Keratinocyte (primary cell): ENCODE measurements around the gene HSD17B2. TPM values are rescaled to one million over a fixed set of nuclear protein-coding genes. Genes with fewer than 3 reads are reported as not detected.

ENCODE experiments used
- DNase-seq: peaks from one replicate; pipeline ENCODE4 v3.0.0-alpha.2; 2011; ENCODE audit warnings: low read depth, missing footprints, low spot score
- FAIRE-seq: peaks from 2 replicates; lab custom pipeline; 2011; peaks lifted over from hg19 to GRCh38; lab: Jason Lieb, UNC
- H2AFZ ChIP-seq: 2 replicates; pipeline ENCODE4 v1.6.0; 2012; ENCODE audit warnings: low read length, control low read depth, inconsistent platforms; ENCODE audit not compliant: control insufficient read depth
- H3K27ac ChIP-seq: 2 replicates; pipeline ENCODE4 v1.5.1; 2011; ENCODE audit warnings: low read length; ENCODE audit not compliant: control insufficient read depth, insufficient read depth
- H3K27me3 ChIP-seq: 3 replicates; pipeline ENCODE4 v1.6.0; 2011; ENCODE audit warnings: low read length; ENCODE audit not compliant: control insufficient read depth, insufficient read depth; ENCODE audit errors: extremely low read depth
- H3K36me3 ChIP-seq, 2 experiments: 2 replicates in 1 of 2; 3 replicates in 1 of 2; pipeline ENCODE4 v1.5.1; 2011; ENCODE audit warnings: low read length in 2 of 2, mild to moderate bottlenecking in 1 of 2; ENCODE audit not compliant: control insufficient read depth in 2 of 2, insufficient read depth in 2 of 2; ENCODE audit errors: extremely low read depth in 1 of 2
- H3K4me1 ChIP-seq: 3 replicates; pipeline ENCODE4 v1.5.1; 2011; ENCODE audit warnings: low read length; ENCODE audit not compliant: control insufficient read depth, insufficient read depth; ENCODE audit errors: extremely low read depth
- H3K4me2 ChIP-seq: 3 replicates; pipeline ENCODE4 v1.6.0; 2011; ENCODE audit warnings: low read depth, low read length; ENCODE audit not compliant: control insufficient read depth, insufficient read depth; ENCODE audit errors: extremely low read depth
- H3K4me3 ChIP-seq, 3 experiments: fragments of 200-600 bp in 1 of 3; sonication (generic) in 1 of 3; 2 replicates in 2 of 3; 3 replicates in 1 of 3; pipeline ENCODE4 v1.5.1; 2011 to 2016; ENCODE audit warnings: low read length in 3 of 3, mild to moderate bottlenecking in 3 of 3, control low read depth in 2 of 3, inconsistent platforms in 1 of 3, low read depth in 1 of 3, mixed read lengths in 1 of 3, mixed run types in 1 of 3, moderate library complexity in 1 of 3; ENCODE audit not compliant: control insufficient read depth in 2 of 3, insufficient read depth in 2 of 3; ENCODE audit errors: extremely low read depth in 1 of 3
- H3K79me2 ChIP-seq: 2 replicates; pipeline ENCODE4 v1.6.0; 2012; ENCODE audit warnings: low read length; ENCODE audit not compliant: control insufficient read depth, insufficient read depth
- H3K9ac ChIP-seq: 3 replicates; pipeline ENCODE4 v1.6.0; 2011; ENCODE audit warnings: low read length; ENCODE audit not compliant: control insufficient read depth, insufficient read depth; ENCODE audit errors: extremely low read depth
- H3K9me1 ChIP-seq: 3 replicates; pipeline ENCODE4 v1.6.0; 2011; ENCODE audit warnings: low read length; ENCODE audit not compliant: control insufficient read depth, insufficient read depth; ENCODE audit errors: extremely low read depth
- H3K9me3 ChIP-seq: 2 replicates; pipeline ENCODE4 v1.5.1; 2012; ENCODE audit warnings: low read depth, low read length; ENCODE audit not compliant: control insufficient read depth
- H4K20me1 ChIP-seq: 3 replicates; pipeline ENCODE4 v1.6.0; 2011; ENCODE audit warnings: low read length; ENCODE audit not compliant: control insufficient read depth, insufficient read depth; ENCODE audit errors: extremely low read depth
- EZH2 ChIP-seq: IDR thresholded peaks from one replicate; pipeline ENCODE4 v1.6.1; 2012; ENCODE audit warnings: inconsistent platforms, mild to moderate bottlenecking, low read length, moderate library complexity
- dilution Hi-C: fragments of 300-500 bp; cut with MboI; formaldehyde crosslinking; loops from one replicate; pipeline ENCODE4 v1.7.0; 2020; ENCODE audit warnings: low sequenced_read_pairs; ENCODE audit not compliant: extremely low pct_ligation_motif_present
- polyA plus RNA-seq, 5 experiments: library from polyadenylated mRNA; depleted of rRNA in 3 of 5; stranded (reverse) in 3 of 5; stranded (forward) in 1 of 5; unstranded in 1 of 5; fragments of >200 nt; gene quantifications; 1 replicate in 1 of 5; 2 replicates in 3 of 5; 3 replicates in 1 of 5; pipeline versions ENCODE4 v1.2.1 to v1.2.3, GENCODE V29; 2011 to 2012; ENCODE audit warnings: missing spikeins in 2 of 5, low read depth in 1 of 5, low replicate concordance in 1 of 5
- TF ChIP-seq, protein P1 (sequence below), 3 experiments: IDR thresholded peaks in 1 of 3; conservative IDR thresholded peaks in 1 of 3; optimal IDR thresholded peaks in 1 of 3; 2 replicates in 2 of 3; 3 replicates in 1 of 3; pipeline versions ENCODE3 to v1.5.1; 2011; ENCODE audit warnings: low read length in 3 of 3, mild to moderate bottlenecking in 3 of 3, moderate library complexity in 2 of 3, control low read depth in 1 of 3, inconsistent platforms in 1 of 3; ENCODE audit not compliant: insufficient read depth in 2 of 3; ENCODE audit errors: extremely low read depth in 1 of 3

Gene HSD17B2
- polyA plus RNA-seq, 1 donor (not counting 4 experiments of a cell fraction or from before 2014, with no cell fraction given) = 3.1 TPM

DNA sequence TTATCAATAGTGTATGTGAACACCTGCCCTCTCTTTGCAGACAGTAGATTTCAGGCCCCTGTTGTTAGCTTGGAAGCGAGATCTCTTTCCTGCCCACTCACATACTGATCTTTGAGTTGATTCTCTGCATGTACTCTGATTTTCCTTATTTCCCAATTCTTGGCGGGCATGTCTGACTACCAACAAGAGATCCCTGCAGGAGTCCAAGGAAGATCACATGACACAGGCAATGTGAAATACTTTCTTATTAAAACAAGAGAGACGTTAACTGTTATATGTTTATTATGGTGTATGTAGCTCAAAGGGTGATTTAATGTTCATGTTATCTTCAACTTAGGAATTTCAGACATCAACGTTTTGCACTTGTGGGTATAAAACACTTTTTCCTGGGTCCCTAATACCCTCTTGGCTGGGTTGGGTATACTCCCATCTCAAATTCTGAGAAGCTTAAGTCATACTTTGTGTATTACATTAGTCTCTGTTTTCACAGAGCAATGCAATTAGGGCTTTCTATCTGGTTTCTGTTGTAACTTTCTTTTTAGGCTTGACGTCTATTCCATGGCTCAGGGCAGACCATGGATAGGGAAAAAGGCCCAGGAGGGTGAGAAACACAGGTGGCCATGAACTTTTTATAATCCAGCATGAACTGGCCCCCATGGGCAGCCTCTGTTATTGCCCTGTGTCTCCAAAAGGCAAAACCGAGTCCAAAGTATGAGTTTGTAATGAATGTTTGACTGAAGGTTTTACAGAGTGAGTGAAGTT lies 32.2 kb downstream of the HSD17B2 start:
- Histone ChIP-seq H3K4me3 (no peak overlapping the region), H3K36me3 (no peaks in the 10 kb centered on the region), H2AFZ (no peak overlapping the region), H3K27me3 (no peaks in the 10 kb centered on the region), H3K4me1 (peaks cover 42% of the 10 kb centered on the region), H3K9me3 (no peaks in the 10 kb centered on the region), H3K9ac (no peak overlapping the region), H3K79me2 (no peaks in the 10 kb centered on the region), H3K27ac (no peak overlapping the region), H4K20me1 (no peaks in the 10 kb centered on the region), H3K9me1 (no peaks in the 10 kb centered on the region), H3K4me2 (no peak overlapping the region)
- TF ChIP-seq, protein P1, sequence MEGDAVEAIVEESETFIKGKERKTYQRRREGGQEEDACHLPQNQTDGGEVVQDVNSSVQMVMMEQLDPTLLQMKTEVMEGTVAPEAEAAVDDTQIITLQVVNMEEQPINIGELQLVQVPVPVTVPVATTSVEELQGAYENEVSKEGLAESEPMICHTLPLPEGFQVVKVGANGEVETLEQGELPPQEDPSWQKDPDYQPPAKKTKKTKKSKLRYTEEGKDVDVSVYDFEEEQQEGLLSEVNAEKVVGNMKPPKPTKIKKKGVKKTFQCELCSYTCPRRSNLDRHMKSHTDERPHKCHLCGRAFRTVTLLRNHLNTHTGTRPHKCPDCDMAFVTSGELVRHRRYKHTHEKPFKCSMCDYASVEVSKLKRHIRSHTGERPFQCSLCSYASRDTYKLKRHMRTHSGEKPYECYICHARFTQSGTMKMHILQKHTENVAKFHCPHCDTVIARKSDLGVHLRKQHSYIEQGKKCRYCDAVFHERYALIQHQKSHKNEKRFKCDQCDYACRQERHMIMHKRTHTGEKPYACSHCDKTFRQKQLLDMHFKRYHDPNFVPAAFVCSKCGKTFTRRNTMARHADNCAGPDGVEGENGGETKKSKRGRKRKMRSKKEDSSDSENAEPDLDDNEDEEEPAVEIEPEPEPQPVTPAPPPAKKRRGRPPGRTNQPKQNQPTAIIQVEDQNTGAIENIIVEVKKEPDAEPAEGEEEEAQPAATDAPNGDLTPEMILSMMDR (optimal IDR thresholded peaks at IDR 0.05 in 1 of 3, IDR thresholded peaks at IDR 0.05 in 1 of 3, conservative IDR thresholded peaks at IDR 0.05 in 1 of 3; ENCODE audit: extremely low read depth in 1 of 3, insufficient read depth in 2 of 3, low read length in 3 of 3) = no peak
- TF ChIP-seq EZH2 = no peak
- DNase-seq (no peak), FAIRE-seq (no peak)
- dilution Hi-C loops = no loop called here

DNA sequence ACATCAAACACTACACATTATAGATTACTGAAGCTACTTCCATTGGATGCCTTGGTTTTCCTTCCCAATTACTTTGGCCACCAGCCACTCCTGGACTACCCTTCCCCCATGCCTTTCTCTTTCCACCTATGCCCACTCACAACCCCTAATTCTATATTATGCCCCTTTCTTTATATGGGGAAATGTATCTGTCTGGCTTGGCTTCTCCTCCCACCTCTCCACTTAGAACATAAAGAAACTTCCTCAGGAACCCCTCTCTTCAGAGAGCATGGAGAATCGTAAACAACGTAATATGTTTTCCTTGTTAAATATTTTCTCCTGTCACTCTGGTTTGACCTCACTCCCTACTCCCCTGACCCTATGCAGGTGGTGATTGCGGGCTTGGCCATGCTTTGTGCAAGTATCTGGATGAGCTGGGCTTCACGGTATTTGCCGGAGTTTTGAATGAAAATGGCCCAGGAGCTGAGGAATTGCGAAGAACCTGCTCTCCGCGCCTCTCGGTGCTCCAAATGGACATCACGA lies 32.8 kb downstream of the HSD17B2 start:
- Histone ChIP-seq H3K27ac (no peak overlapping the region), H3K9me3 (no peaks in the 10 kb centered on the region), H3K27me3 (no peaks in the 10 kb centered on the region), H3K36me3 (no peaks in the 10 kb centered on the region), H3K4me1 (peaks cover 41% of the 10 kb centered on the region), H3K9me1 (no peaks in the 10 kb centered on the region), H2AFZ (no peak overlapping the region), H3K79me2 (no peaks in the 10 kb centered on the region), H3K4me3 (no peak overlapping the region), H3K9ac (no peak overlapping the region), H4K20me1 (no peaks in the 10 kb centered on the region), H3K4me2 (no peak overlapping the region)
- TF ChIP-seq EZH2 = no peak
- TF ChIP-seq, protein P1 (optimal IDR thresholded peaks at IDR 0.05 in 1 of 3, IDR thresholded peaks at IDR 0.05 in 1 of 3, conservative IDR thresholded peaks at IDR 0.05 in 1 of 3; ENCODE audit: extremely low read depth in 1 of 3, insufficient read depth in 2 of 3, low read length in 3 of 3) = no peak
- dilution Hi-C loops = no loop called here
- no peak for FAIRE-seq
- DNase-seq = no peak
